ENCODE measurements around the gene CEP126.

The CEP126 gene

GRCh38 chr11:101914738-101915426, at the start of gene CEP126:
Gene CEP126 (plus strand): TSS chr11:101915010. CDS start chr11:101915285, 275 bp downstream.
- peak; percentile 97 to 98 for ATAC-seq

- no peak for ATAC-seq
Observed at GRCh38 chr11:101866619-101867491, 48.0 kb upstream of the CEP126 start.

- ATAC-seq, result no peak
Observed at GRCh38 chr11:101867951-101868350, 46.9 kb upstream of the CEP126 start.

- no peak for ATAC-seq
Observed at GRCh38 chr11:101870510-101870909, 44.3 kb upstream of the CEP126 start.

GRCh38 chr11:101872171-101872882, 42.5 kb upstream of the CEP126 start:
- ATAC-seq, result no peak

GRCh38 chr11:101880222-101880621, 34.6 kb upstream of the CEP126 start:
- ATAC-seq, result no peak

GRCh38 chr11:101881586-101881985, 33.2 kb upstream of the CEP126 start:
- no peak for ATAC-seq

- ATAC-seq, result no peak
Observed at GRCh38 chr11:101885631-101886030, 29.2 kb upstream of the CEP126 start.

- ATAC-seq, result no peak
Observed at GRCh38 chr11:101889767-101890166, 25.0 kb upstream of the CEP126 start.

- no peak for ATAC-seq
Observed at GRCh38 chr11:101894505-101894904, 20.3 kb upstream of the CEP126 start.

- no peak for ATAC-seq
Observed at GRCh38 chr11:101907815-101908214, 7.0 kb upstream of the CEP126 start.

- ATAC-seq, result no peak
Observed at GRCh38 chr11:101909087-101909486, 5.7 kb upstream of the CEP126 start.

- no peak for ATAC-seq
Observed at GRCh38 chr11:101912823-101913284, 2.0 kb upstream of the CEP126 start.

GRCh38 chr11:101913656-101914055, 1.2 kb upstream of the CEP126 start:
- ATAC-seq, result no peak

GRCh38 chr11:101914341-101914737, 471 bp upstream of the CEP126 start:
- ATAC-seq, result no peak

GRCh38 chr11:101915791-101916291, 1.0 kb downstream of the CEP126 start:
- ATAC-seq, result no peak

- no peak for ATAC-seq
Observed at GRCh38 chr11:101916422-101916821, 1.6 kb downstream of the CEP126 start, which contains the start of gene ANGPTL5. Gene ANGPTL5 (minus strand): TSS chr11:101916522. CDS start chr11:101907909, 8,613 bp downstream.

GRCh38 chr11:101917226-101917625, 2.4 kb downstream of the CEP126 start:
- no peak for ATAC-seq

GRCh38 chr11:101920992-101921391, 6.2 kb downstream of the CEP126 start:
- no peak for ATAC-seq

- ATAC-seq, result no peak
Observed at GRCh38 chr11:101923554-101923953, 8.7 kb downstream of the CEP126 start.

- no peak for ATAC-seq
Observed at GRCh38 chr11:101929294-101929915, 14.6 kb downstream of the CEP126 start.

- ATAC-seq, result no peak
Observed at GRCh38 chr11:101931692-101932091, 16.9 kb downstream of the CEP126 start.
